Measurements from ENCODE around the gene MAP1B. TPM values are rescaled to one million over a fixed set of nuclear protein-coding genes. Genes with fewer than 3 reads are reported as not detected.
A peak's percentile ranks its signal among the peaks of the same experiment; 100 is the strongest.

MAP1B gene
- polyA plus RNA-seq, 1 donor (not counting 4 experiments of a cell fraction or from before 2014, with no cell fraction given): 3.3 TPM

DNA sequence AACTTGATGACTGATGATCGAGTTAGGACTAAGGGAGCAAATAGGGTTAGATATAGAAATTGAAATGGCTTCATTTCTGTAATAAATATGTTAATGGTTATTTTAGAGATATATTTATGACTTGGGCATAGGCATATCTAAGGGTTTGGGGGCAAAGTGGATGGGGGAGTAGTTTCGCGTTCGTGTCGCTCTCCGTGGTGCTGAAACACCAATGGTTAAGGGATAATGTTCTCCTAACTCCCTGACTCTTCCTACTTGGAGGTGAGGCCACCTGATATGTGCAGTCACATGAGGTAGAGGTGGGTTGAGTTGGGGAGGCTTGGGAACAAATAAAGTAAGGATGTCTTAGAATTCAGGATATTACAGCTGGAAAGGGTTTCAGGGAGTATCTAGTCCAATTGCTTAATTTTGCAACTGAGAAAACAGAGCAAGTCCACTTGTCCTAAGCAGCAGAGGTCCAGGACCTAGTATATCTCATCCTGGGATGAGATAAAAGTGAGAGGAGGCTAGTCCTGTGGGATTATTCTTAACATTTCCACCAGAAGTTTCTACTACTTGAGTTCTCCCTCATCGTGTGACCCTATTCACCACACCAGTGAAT lies 44.0 kb upstream of the MAP1B start:
- H4K20me1 ChIP-seq (ENCODE audit: control insufficient read depth, extremely low read depth, insufficient read depth, low read length): no peaks in the 10 kb centered on the region
- peaks cover 4% of the 10 kb centered on the region for H3K27me3 ChIP-seq (ENCODE audit: control insufficient read depth, extremely low read depth, insufficient read depth, low read length)
- H3K4me3 ChIP-seq (ENCODE audit: control insufficient read depth in 2 of 3, extremely low read depth in 1 of 3, insufficient read depth in 2 of 3, low read depth in 1 of 3, low read length in 3 of 3): no peak overlapping the region

DNA sequence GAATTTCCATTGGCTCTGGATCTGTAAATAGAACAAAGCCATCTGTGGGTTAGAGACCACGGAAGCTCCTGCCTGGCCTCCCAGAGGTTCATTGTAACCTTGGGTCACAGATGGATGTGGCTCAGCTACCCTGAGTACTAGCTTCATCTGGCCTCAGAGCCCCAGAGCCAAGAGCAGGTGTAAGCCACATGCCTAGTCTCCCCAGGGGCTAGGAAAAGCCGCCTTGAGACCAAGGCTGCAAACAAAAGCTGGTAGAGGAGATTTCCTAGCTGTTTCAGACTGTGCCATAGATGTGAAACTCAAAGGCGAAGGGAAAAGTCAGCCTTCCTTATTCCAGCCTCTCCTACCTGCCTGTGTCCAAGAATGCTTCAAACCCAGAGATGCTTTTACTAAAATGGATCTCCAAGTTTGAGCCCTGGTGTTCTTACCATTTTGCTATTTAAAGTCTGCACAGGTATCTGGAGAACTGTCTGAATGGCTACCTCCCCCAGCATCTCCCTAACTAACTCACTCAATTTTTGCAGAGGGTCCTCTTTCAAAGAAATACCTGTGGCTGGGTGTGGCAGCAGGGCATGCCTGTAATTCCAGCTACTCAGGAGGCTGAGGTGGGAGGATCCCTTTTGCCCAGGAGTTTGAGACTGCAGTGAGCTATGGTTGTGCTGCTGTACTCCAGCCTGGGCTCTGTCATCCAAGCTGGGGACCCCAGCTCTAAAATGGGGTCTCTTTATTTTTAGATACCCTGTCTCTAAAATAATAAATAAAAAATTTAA lies 42.3 kb upstream of the MAP1B start:
- no peaks in the 10 kb centered on the region for H4K20me1 ChIP-seq (ENCODE audit: control insufficient read depth, extremely low read depth, insufficient read depth, low read length)
- H2AFZ ChIP-seq (ENCODE audit: control insufficient read depth, low read length): no peak overlapping the region
- peaks cover 33% of the 10 kb centered on the region for H3K4me1 ChIP-seq (ENCODE audit: control insufficient read depth, extremely low read depth, insufficient read depth, low read length)
- no peaks in the 10 kb centered on the region for H3K36me3 ChIP-seq (ENCODE audit: control insufficient read depth in 2 of 2, extremely low read depth in 1 of 2, insufficient read depth in 2 of 2, low read length in 2 of 2)
- no peaks in the 10 kb centered on the region for H3K79me2 ChIP-seq (ENCODE audit: control insufficient read depth, insufficient read depth, low read length)
- no peaks in the 10 kb centered on the region for H3K9me1 ChIP-seq (ENCODE audit: control insufficient read depth, extremely low read depth, insufficient read depth, low read length)
- no peak overlapping the region for H3K27ac ChIP-seq (ENCODE audit: control insufficient read depth, insufficient read depth, low read length)
- no peaks in the 10 kb centered on the region for H3K9me3 ChIP-seq (ENCODE audit: control insufficient read depth, low read depth, low read length)
- dilution Hi-C loops (cut with MboI; ENCODE audit: extremely low pct_ligation_motif_present, low sequenced_read_pairs): no loop called here
- no peaks in the 10 kb centered on the region for H3K27me3 ChIP-seq (ENCODE audit: control insufficient read depth, extremely low read depth, insufficient read depth, low read length)
- no peak for FAIRE-seq
- no peak overlapping the region for H3K4me3 ChIP-seq (ENCODE audit: control insufficient read depth in 2 of 3, extremely low read depth in 1 of 3, insufficient read depth in 2 of 3, low read depth in 1 of 3, low read length in 3 of 3)
- no peak for DNase-seq (ENCODE audit: low read depth, low spot score)
- no peak overlapping the region for H3K9ac ChIP-seq (ENCODE audit: control insufficient read depth, extremely low read depth, insufficient read depth, low read length)
- TF ChIP-seq EZH2 (IDR thresholded peaks at IDR 0.05; ENCODE audit: low read length): no peak
- TF ChIP-seq, protein P1, sequence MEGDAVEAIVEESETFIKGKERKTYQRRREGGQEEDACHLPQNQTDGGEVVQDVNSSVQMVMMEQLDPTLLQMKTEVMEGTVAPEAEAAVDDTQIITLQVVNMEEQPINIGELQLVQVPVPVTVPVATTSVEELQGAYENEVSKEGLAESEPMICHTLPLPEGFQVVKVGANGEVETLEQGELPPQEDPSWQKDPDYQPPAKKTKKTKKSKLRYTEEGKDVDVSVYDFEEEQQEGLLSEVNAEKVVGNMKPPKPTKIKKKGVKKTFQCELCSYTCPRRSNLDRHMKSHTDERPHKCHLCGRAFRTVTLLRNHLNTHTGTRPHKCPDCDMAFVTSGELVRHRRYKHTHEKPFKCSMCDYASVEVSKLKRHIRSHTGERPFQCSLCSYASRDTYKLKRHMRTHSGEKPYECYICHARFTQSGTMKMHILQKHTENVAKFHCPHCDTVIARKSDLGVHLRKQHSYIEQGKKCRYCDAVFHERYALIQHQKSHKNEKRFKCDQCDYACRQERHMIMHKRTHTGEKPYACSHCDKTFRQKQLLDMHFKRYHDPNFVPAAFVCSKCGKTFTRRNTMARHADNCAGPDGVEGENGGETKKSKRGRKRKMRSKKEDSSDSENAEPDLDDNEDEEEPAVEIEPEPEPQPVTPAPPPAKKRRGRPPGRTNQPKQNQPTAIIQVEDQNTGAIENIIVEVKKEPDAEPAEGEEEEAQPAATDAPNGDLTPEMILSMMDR (optimal IDR thresholded peaks at IDR 0.05 in 1 of 3, IDR thresholded peaks at IDR 0.05 in 1 of 3, conservative IDR thresholded peaks at IDR 0.05 in 1 of 3; ENCODE audit: extremely low read depth in 1 of 3, insufficient read depth in 2 of 3, low read length in 3 of 3): no peak
- no peak overlapping the region for H3K4me2 ChIP-seq (ENCODE audit: control insufficient read depth, extremely low read depth, insufficient read depth, low read depth, low read length)

More for the DNA sequence above, 44.0 kb upstream of the MAP1B start:
- H3K4me1 ChIP-seq (ENCODE audit: control insufficient read depth, extremely low read depth, insufficient read depth, low read length): peaks cover 33% of the 10 kb centered on the region
- no peak for DNase-seq (ENCODE audit: low read depth, low spot score)
- H3K9me1 ChIP-seq (ENCODE audit: control insufficient read depth, extremely low read depth, insufficient read depth, low read length): no peaks in the 10 kb centered on the region
- TF ChIP-seq, protein P1 (optimal IDR thresholded peaks at IDR 0.05 in 1 of 3, IDR thresholded peaks at IDR 0.05 in 1 of 3, conservative IDR thresholded peaks at IDR 0.05 in 1 of 3; ENCODE audit: extremely low read depth in 1 of 3, insufficient read depth in 2 of 3, low read length in 3 of 3): no peak
- TF ChIP-seq EZH2 (IDR thresholded peaks at IDR 0.05; ENCODE audit: low read length): no peak
- no peak overlapping the region for H2AFZ ChIP-seq (ENCODE audit: control insufficient read depth, low read length)
- H3K36me3 ChIP-seq (ENCODE audit: control insufficient read depth in 2 of 2, extremely low read depth in 1 of 2, insufficient read depth in 2 of 2, low read length in 2 of 2): no peaks in the 10 kb centered on the region
- no peak overlapping the region for H3K4me2 ChIP-seq (ENCODE audit: control insufficient read depth, extremely low read depth, insufficient read depth, low read depth, low read length)
- no peak overlapping the region for H3K27ac ChIP-seq (ENCODE audit: control insufficient read depth, insufficient read depth, low read length)
- H3K9ac ChIP-seq (ENCODE audit: control insufficient read depth, extremely low read depth, insufficient read depth, low read length): no peak overlapping the region
- no peaks in the 10 kb centered on the region for H3K9me3 ChIP-seq (ENCODE audit: control insufficient read depth, low read depth, low read length)
- dilution Hi-C loops (cut with MboI; ENCODE audit: extremely low pct_ligation_motif_present, low sequenced_read_pairs): no loop called here
- H3K79me2 ChIP-seq (ENCODE audit: control insufficient read depth, insufficient read depth, low read length): no peaks in the 10 kb centered on the region
- FAIRE-seq: peak; percentile 77
